Adrenal gland (tissue), 12 donors: ENCODE data around the gene MAP2K5. TPM values are rescaled to one million over a fixed set of nuclear protein-coding genes. Genes with fewer than 3 reads are reported as not detected.

ENCODE experiments used
- DNase-seq, 7 donors: peaks; one replicate each; pipeline ENCODE4 v3.0.0-alpha.2; 2019 to 2020
- H3K27ac ChIP-seq, 5 donors: fragments of 200-600 bp; sonication (generic) in 4 of 5; 1 replicate in 3 of 5; 2 replicates in 2 of 5; pipeline versions ENCODE4 v1.5.1 to v1.8.0; 2016 to 2020; ENCODE audit warnings: mild to moderate bottlenecking in 1 of 5
- H3K27me3 ChIP-seq: fragments of 200-600 bp; 2 replicates; pipeline ENCODE4 v1.8.0; 2021
- H3K36me3 ChIP-seq, 2 donors: fragments of 200-600 bp; replicated peaks in 1 of 2; 1 replicate in 1 of 2; 2 replicates in 1 of 2; pipeline versions ENCODE4 v1.5.1 to v1.8.0; 2018 to 2022
- H3K4me1 ChIP-seq, 2 donors: fragments of 200-600 bp; replicated peaks in 1 of 2; 1 replicate in 1 of 2; 2 replicates in 1 of 2; pipeline versions ENCODE4 v1.5.1 to v1.8.0; 2018 to 2021
- H3K4me3 ChIP-seq, 4 donors: fragments of 200-600 bp; sonication (generic) in 3 of 4; one replicate each; pipeline ENCODE4 v1.5.1; 2016 to 2018
- H3K9me3 ChIP-seq, 3 donors: fragments of 200-600 bp; sonication (generic) in 1 of 3; replicated peaks in 1 of 3; 1 replicate in 2 of 3; 2 replicates in 1 of 3; pipeline versions ENCODE4 v1.5.1 to v1.8.0; 2016 to 2021
- CTCF ChIP-seq, 6 experiments: fragments of 450-650 bp in 4 of 6; fragments of 200-600 bp in 2 of 6; sonication (generic) in 1 of 6; IDR thresholded peaks; 1 replicate in 5 of 6; 2 replicates in 1 of 6; pipeline versions ENCODE4 v1.5.1 to v1.8.0; 2016 to 2021; ENCODE audit warnings: antibody characterized with exemption in 6 of 6, mild to moderate bottlenecking in 2 of 6, moderate library complexity in 1 of 6
- POLR2A ChIP-seq, 2 donors: fragments of 450-650 bp; IDR thresholded peaks; one replicate each; pipeline ENCODE4 v1.6.1; 2017; ENCODE audit warnings: antibody characterized with exemption in 2 of 2, mild to moderate bottlenecking in 2 of 2, moderate library complexity in 1 of 2
- WGBS, 4 donors: extraction: QIAGEN DNeasy Blood & Tissue Kit in 2 of 4; methylation state at CpG; one replicate each; pipeline versions ENCODE4 v1.1.5 to v1.1.7; 2013 to 2017; 5-methylcytosine and 5-hydroxymethylcytosine counted together
- intact Hi-C, 2 donors: fragments of 100-400 bp; cut with DNase I; formaldehyde crosslinking; loops; one replicate each; pipeline versions ENCODE4 v1.14.1 to v1.15.0; 2022 to 2023
- polyA plus RNA-seq, 3 donors: library from polyadenylated mRNA; stranded (reverse); fragments of 200-250 nt in 2 of 3; fragments of 350-450 nt in 1 of 3; fragmentation: Illumina TruSeq in 1 of 3; extraction: RNeasy Lipid Tissue Mini Kit (QIAGEN cat#74804) in 1 of 3; gene quantifications; one replicate each; pipeline ENCODE4 v1.2.3, GENCODE V29; 2013 to 2014
- total RNA-seq, 9 donors: library from RNA; depleted of rRNA in 4 of 9; stranded (reverse); fragments of >200 nt in 4 of 9; fragments of 120-200 nt in 1 of 9; fragmentation: NEBNext Ultra II Directional in 1 of 9; extraction: Animal tissue kit (Norgen Biotek cat#: 25700) in 1 of 9; gene quantifications; one replicate each; pipeline versions ENCODE4 v1.1.0 to v1.2.4, GENCODE V29; 2013 to 2023
- donor health status: healthy with polysubstance abuse.
- donor health status: Bipolar disorder and iron deficiency.
- donor health status: DM: yes; HTN: yes; CAD: no.
- donor health status: DM: no; HTN: no; CAD: no.
- donor health status: DM: no; HTN: no; CAD: no.
- donor health status: DM: yes; HTN: yes; CAD: no.

Gene MAP2K5
- total and polyA plus RNA-seq, 12 donors = 10.3 to 33.8 (median 17.0) TPM

- no peaks in the 10 kb centered on the region for H3K4me1 ChIP-seq
- DNase-seq = no peak
- no peak overlapping the region for H3K4me3 ChIP-seq
- 89 to 92% (median 91%) methylated on average over 5 of the region's 5 CpGs for WGBS, 4 donors
- H3K27ac ChIP-seq = no peak overlapping the region
- H3K36me3 ChIP-seq = no peaks in the 10 kb centered on the region
- intact Hi-C loops = no loop called here
- TF ChIP-seq POLR2A (IDR thresholded peaks at IDR 0.05) (no peak), CTCF (IDR thresholded peaks at IDR 0.05) (no peak)
- H3K27me3 ChIP-seq = no peaks in the 10 kb centered on the region
- H3K9me3 ChIP-seq = no peaks in the 10 kb centered on the region
These were observed 236.6 kb downstream of the MAP2K5 start for GRCh38 chr15:67778968-67779548.

- no peak for DNase-seq
- WGBS, 4 donors = 83 to 90% (median 83%) methylated on average over 6 of the region's 6 CpGs
- no peak for TF ChIP-seq CTCF (IDR thresholded peaks at IDR 0.05)
- TF ChIP-seq POLR2A (IDR thresholded peaks at IDR 0.05) = no peak
- H3K4me1 ChIP-seq = no peaks in the 10 kb centered on the region
- no peaks in the 10 kb centered on the region for H3K9me3 ChIP-seq
- no peaks in the 10 kb centered on the region for H3K27me3 ChIP-seq
- H3K36me3 ChIP-seq = no peaks in the 10 kb centered on the region
- H3K4me3 ChIP-seq = no peak overlapping the region
- no peak overlapping the region for H3K27ac ChIP-seq
- intact Hi-C loops = no loop called here
These were observed 237.1 kb downstream of the MAP2K5 start for GRCh38 chr15:67779549-67780111.

- no peak overlapping the region for H3K27ac ChIP-seq
- intact Hi-C loops = no loop called here
- TF ChIP-seq CTCF (IDR thresholded peaks at IDR 0.05) = no peak
- no peak for TF ChIP-seq POLR2A (IDR thresholded peaks at IDR 0.05)
- no peaks in the 10 kb centered on the region for H3K9me3 ChIP-seq
- no peak overlapping the region for H3K4me3 ChIP-seq
- H3K27me3 ChIP-seq = no peaks in the 10 kb centered on the region
- H3K36me3 ChIP-seq = no peaks in the 10 kb centered on the region
- no peak for DNase-seq
- H3K4me1 ChIP-seq = no peaks in the 10 kb centered on the region
- 90 to 96% (median 93%) methylated on average over 3 of the region's 3 CpGs for WGBS, 4 donors
These were observed 238.6 kb downstream of the MAP2K5 start for GRCh38 chr15:67781061-67781460.

- intact Hi-C loops = no loop called here
- Histone ChIP-seq H3K36me3 (no peaks in the 10 kb centered on the region), H3K27ac (no peak overlapping the region), H3K27me3 (no peaks in the 10 kb centered on the region), H3K9me3 (no peaks in the 10 kb centered on the region), H3K4me1 (no peaks in the 10 kb centered on the region), H3K4me3 (no peak overlapping the region)
- WGBS, 4 donors = 87 to 93% (median 87%) methylated on average over 10 of the region's 10 CpGs
- TF ChIP-seq POLR2A (IDR thresholded peaks at IDR 0.05) = no peak
- TF ChIP-seq CTCF (IDR thresholded peaks at IDR 0.05) = no peak
- no peak for DNase-seq
These were observed 239.6 kb downstream of the MAP2K5 start for GRCh38 chr15:67781907-67782690.
